H1 (cell line): Measurements from ENCODE around the gene NUP188. TPM values are rescaled to one million over a fixed set of nuclear protein-coding genes. Genes with fewer than 3 reads are reported as not detected.

ENCODE experiments used
- CTCF ChIA-PET: fragments of 300-600 bp; sonication (Branson Sonifier 250); formaldehyde crosslinking; loops from one replicate; lab custom pipeline; 2021; ENCODE audit not compliant: partially characterized antibody; lab: Charles Lee
- POLR2A ChIA-PET: fragments of 300-600 bp; sonication (Branson Sonifier 250); formaldehyde crosslinking; loops from one replicate; lab custom pipeline; 2021; ENCODE audit warnings: inconsistent platforms; ENCODE audit not compliant: partially characterized antibody; lab: Charles Lee
- DNase-seq, 2 experiments: peaks; one replicate each; pipeline versions ENCODE4 v3.0.0 to v3.0.0-alpha.2; 2010 to 2022; ENCODE audit warnings: low spot score in 2 of 2, low read depth in 1 of 2, mixed read lengths in 1 of 2
- FAIRE-seq: peaks from 2 replicates; lab custom pipeline; 2011; peaks lifted over from hg19 to GRCh38; lab: Jason Lieb, UNC
- H2AFZ ChIP-seq: 2 replicates; pipeline ENCODE4 v1.8.1; 2012; ENCODE audit warnings: low read length, inconsistent platforms
- H2AK5ac ChIP-seq: 2 replicates; pipeline ENCODE4 v1.6.1; 2013; ENCODE audit warnings: low read depth, low read length
- H2BK120ac ChIP-seq: replicated peaks from 2 replicates; pipeline ENCODE3; 2013; ENCODE audit warnings: low read depth, low read length, inconsistent platforms
- H2BK12ac ChIP-seq: 2 replicates; pipeline ENCODE4 v1.6.1; 2013; ENCODE audit warnings: low read depth, low read length
- H2BK15ac ChIP-seq: 2 replicates; pipeline ENCODE4 v1.6.1; 2013; ENCODE audit warnings: low read length
- H2BK20ac ChIP-seq: 2 replicates; pipeline ENCODE4 v1.6.1; 2013; ENCODE audit warnings: low read length
- H2BK5ac ChIP-seq: 2 replicates; pipeline ENCODE4 v1.6.1; 2013; ENCODE audit warnings: low read depth, low read length
- H3K14ac ChIP-seq: 2 replicates; pipeline ENCODE4 v1.6.1; 2013; ENCODE audit warnings: inconsistent platforms; ENCODE audit not compliant: insufficient read length
- H3K18ac ChIP-seq: 2 replicates; pipeline ENCODE4 v1.6.1; 2013; ENCODE audit warnings: low read length; ENCODE audit errors: extremely low read depth
- H3K23ac ChIP-seq: 2 replicates; pipeline ENCODE4 v1.6.1; 2013; ENCODE audit warnings: inconsistent platforms; ENCODE audit not compliant: insufficient read length
- H3K23me2 ChIP-seq: 2 replicates; pipeline ENCODE4 v1.6.1; 2013; ENCODE audit warnings: low read depth, low read length
- H3K27ac ChIP-seq: 2 replicates; pipeline ENCODE4 v1.6.1; 2011; ENCODE audit warnings: low read depth, low read length, inconsistent platforms
- H3K27me3 ChIP-seq, 4 experiments: replicated peaks in 1 of 4; 1 replicate in 1 of 4; 2 replicates in 3 of 4; pipeline versions ENCODE4 v1.6.1 to v1.8.1; 2011 to 2013; ENCODE audit warnings: low read length in 3 of 4, mild to moderate bottlenecking in 3 of 4, inconsistent platforms in 2 of 4, mixed read lengths in 2 of 4, moderate library complexity in 1 of 4; ENCODE audit not compliant: control insufficient read depth in 3 of 4, insufficient read depth in 3 of 4; ENCODE audit errors: extremely low read depth in 1 of 4
- H3K36me3 ChIP-seq, 4 experiments: 2 replicates each; pipeline versions ENCODE4 v1.6.1 to v1.8.1; 2011 to 2013; ENCODE audit warnings: mild to moderate bottlenecking in 4 of 4, low read length in 3 of 4, moderate library complexity in 2 of 4, control low read depth in 1 of 4, inconsistent platforms in 1 of 4; ENCODE audit not compliant: insufficient read depth in 4 of 4, control insufficient read depth in 2 of 4
- H3K4ac ChIP-seq: replicated peaks from 2 replicates; pipeline ENCODE3; 2013; ENCODE audit warnings: low read length, low read depth, mixed read lengths, inconsistent platforms; ENCODE audit not compliant: insufficient read length
- H3K4me1 ChIP-seq, 4 experiments: replicated peaks in 1 of 4; 1 replicate in 1 of 4; 2 replicates in 3 of 4; pipeline versions ENCODE4 v1.6.1 to v1.8.1; 2011 to 2013; ENCODE audit warnings: low read length in 3 of 4, inconsistent platforms in 2 of 4, mixed read lengths in 1 of 4; ENCODE audit not compliant: insufficient read depth in 4 of 4, control insufficient read depth in 3 of 4
- H3K4me2 ChIP-seq, 2 experiments: 2 replicates each; pipeline versions ENCODE4 v1.6.1 to v1.8.1; 2011 to 2013; ENCODE audit warnings: low read depth in 2 of 2, low read length in 2 of 2, control low read depth in 1 of 2, inconsistent platforms in 1 of 2, mild to moderate bottlenecking in 1 of 2; ENCODE audit not compliant: insufficient read depth in 1 of 2
- H3K4me3 ChIP-seq, 4 experiments: fragments of 200-600, 300-600 bp in 1 of 4; sonication (generic), shearing (Covaris generic), sonication (Bioruptor Twin) in 1 of 4; 2 replicates each; pipeline versions ENCODE4 v1.5.1 to v1.8.1; 2011 to 2016; ENCODE audit warnings: low read length in 4 of 4, low read depth in 3 of 4, control low read depth in 2 of 4, inconsistent platforms in 2 of 4, mild to moderate bottlenecking in 2 of 4, mixed read lengths in 1 of 4, moderate library complexity in 1 of 4; ENCODE audit not compliant: insufficient read depth in 2 of 4; ENCODE audit errors: extremely low read depth in 1 of 4
- H3K56ac ChIP-seq: replicated peaks from 2 replicates; pipeline ENCODE3; 2013; ENCODE audit warnings: low read depth, mild to moderate bottlenecking, mixed read lengths, low read length, inconsistent platforms; ENCODE audit not compliant: insufficient read length
- H3K79me1 ChIP-seq: 2 replicates; pipeline ENCODE4 v1.6.1; 2013; ENCODE audit warnings: low read depth, low read length, control low read depth
- H3K79me2 ChIP-seq, 2 experiments: 2 replicates each; pipeline versions ENCODE4 v1.6.1 to v1.8.1; 2012 to 2013; ENCODE audit warnings: low read length in 2 of 2, mild to moderate bottlenecking in 2 of 2, inconsistent platforms in 1 of 2; ENCODE audit not compliant: insufficient read depth in 2 of 2, control insufficient read depth in 1 of 2
- H3K9ac ChIP-seq, 4 experiments: replicated peaks in 1 of 4; 1 replicate in 1 of 4; 2 replicates in 3 of 4; pipeline versions ENCODE4 v1.6.1 to v1.8.1; 2011 to 2013; ENCODE audit warnings: low read depth in 3 of 4, low read length in 3 of 4, control low read depth in 2 of 4, mild to moderate bottlenecking in 2 of 4, moderate library complexity in 2 of 4, inconsistent platforms in 1 of 4; ENCODE audit errors: extremely low read depth in 1 of 4
- H3K9me3 ChIP-seq, 2 experiments: 2 replicates each; pipeline versions ENCODE4 v1.6.1 to v1.8.1; 2012 to 2013; ENCODE audit warnings: mild to moderate bottlenecking in 2 of 2, moderate library complexity in 2 of 2, control low read depth in 1 of 2, inconsistent platforms in 1 of 2, low read depth in 1 of 2, low read length in 1 of 2, mixed read lengths in 1 of 2; ENCODE audit not compliant: insufficient read depth in 2 of 2
- H4K20me1 ChIP-seq, 2 experiments: replicated peaks in 1 of 2; 2 replicates each; pipeline versions ENCODE3 to v1.8.1; 2011 to 2013; ENCODE audit warnings: inconsistent platforms in 2 of 2, low read length in 2 of 2, mild to moderate bottlenecking in 1 of 2; ENCODE audit not compliant: insufficient read depth in 2 of 2, control insufficient read depth in 1 of 2
- H4K5ac ChIP-seq: 2 replicates; pipeline ENCODE4 v1.6.1; 2013; ENCODE audit warnings: low read length, low read depth, mixed read lengths, inconsistent platforms; ENCODE audit not compliant: insufficient read length
- H4K8ac ChIP-seq: 2 replicates; pipeline ENCODE4 v1.8.0; 2013; ENCODE audit warnings: mild to moderate bottlenecking, moderate library complexity, low read length, inconsistent platforms; ENCODE audit not compliant: insufficient read depth; ENCODE audit errors: extremely low read depth
- H4K91ac ChIP-seq: replicated peaks from 2 replicates; pipeline ENCODE3; 2013; ENCODE audit warnings: low read length, mixed read lengths, inconsistent platforms; ENCODE audit not compliant: insufficient read length
- ZNF274 ChIP-seq: IDR thresholded peaks from 2 replicates; pipeline ENCODE4 v1.7.0; 2012; ENCODE audit warnings: low read length, borderline replicate concordance; ENCODE audit errors: extremely low read depth
- WGBS, 2 experiments: shearing (Covaris generic) in 1 of 2; methylation state at CpG; one replicate each; pipeline versions ENCODE4 v1.1.6 to v1.1.7; 2013 to 2015; ENCODE audit warnings: low lambda C conversion rate in 2 of 2, mixed read lengths in 2 of 2, inconsistent platforms in 1 of 2, low coverage in 1 of 2, missing lambda C conversion rate in 1 of 2; ENCODE audit not compliant: insufficient replicate concordance in 2 of 2, insufficient coverage in 1 of 2, insufficient read length in 1 of 2; ENCODE audit errors: extremely low coverage in 1 of 2, missing lambda C conversion rate in 1 of 2; 5-methylcytosine and 5-hydroxymethylcytosine counted together
- polyA plus RNA-seq, 7 experiments: library from polyadenylated mRNA; depleted of rRNA in 3 of 7; stranded (reverse) in 5 of 7; unstranded in 2 of 7; fragments of >200 nt in 5 of 7; fragments of 200-250 nt in 2 of 7; gene quantifications; 1 replicate in 5 of 7; 2 replicates in 1 of 7; 4 replicates in 1 of 7; pipeline versions ENCODE4 v1.2.1 to v1.2.3, GENCODE V29; 2011 to 2013; ENCODE audit warnings: missing spikeins in 2 of 7, mixed read lengths in 2 of 7
- total RNA-seq: library from RNA; stranded (reverse); fragmentation: NEBNext Ultra II Directional; extraction: Animal tissue kit (Norgen Biotek cat#: 25700); gene quantifications from 2 replicates; pipeline ENCODE4 v1.2.1, GENCODE V29; 2021

Gene NUP188
- total and polyA plus RNA-seq, 2 of the 8 experiments (the other 6 are each of a cell fraction or from before 2014, with no cell fraction given): 90.1 to 111 TPM

- Histone ChIP-seq H4K91ac (no peak overlapping the region), H3K14ac (no peak overlapping the region), H3K79me2 (peaks cover 3 to 61% of the 10 kb centered on the region in 2 experiments; a peak in 3 of 4 replicates), H3K27ac (no peak overlapping the region), H2BK12ac (no peak overlapping the region), H2BK5ac (no peak overlapping the region), H3K23ac (no peak overlapping the region), H3K23me2 (no peaks in the 10 kb centered on the region), H3K36me3 (peaks cover 0 to 11% (median 2%) of the 10 kb centered on the region in 4 experiments; a peak in 4 of 8 replicates), H3K18ac (no peak overlapping the region), H3K4me1 (peaks cover 0 to 4% (median 0%) of the 10 kb centered on the region in 4 experiments; a peak in 1 of 7 replicates), H3K4ac (no peak overlapping the region), H3K27me3 (no peaks in the 10 kb centered on the region), H3K56ac (no peak overlapping the region), H2BK120ac (no peak overlapping the region), H3K9me3 (no peaks in the 10 kb centered on the region), H2BK15ac (no peak overlapping the region), H3K79me1 (peaks cover 13% of the 10 kb centered on the region), H3K9ac (no peak overlapping the region), H4K20me1 (peaks cover 7 to 12% of the 10 kb centered on the region in 2 experiments), H2BK20ac (no peak overlapping the region), H2AFZ (no peak overlapping the region), H4K5ac (no peak overlapping the region), H3K4me2 (no peak overlapping the region), H2AK5ac (no peak overlapping the region), H4K8ac (no peak overlapping the region), H3K4me3 (no peak overlapping the region)
- TF ChIP-seq ZNF274: no peak
- ChIA-PET POLR2A (interaction anchor here (0.7 to 1.6 kb wide), 5 partner anchors 10 to 57 kb away, joined by 3 to 4 read pairs (median 4); no protein-coding TSS in a partner anchor), CTCF (no interaction called here)
- 89% methylated on average over 5 of the region's 5 CpGs; no CpG with 5 or more reads in 1 of the 2 experiments for WGBS, 2 experiments
- no peak for FAIRE-seq
- DNase-seq: no peak
Measured at GRCh38 chr9:128901822-128902221, 45.7 kb upstream of the NUP188 start.
